Measurements from ENCODE around the gene TGIF2. TPM values are rescaled to one million over a fixed set of nuclear protein-coding genes. Genes with fewer than 3 reads are reported as not detected.

TGIF2 gene
- total and polyA plus RNA-seq, 2 of the 8 experiments (the other 6 are each of a cell fraction or from before 2014, with no cell fraction given), result 49.7 to 76.7 TPM

- TF ChIP-seq SP2 (IDR thresholded peaks at IDR 0.05; ENCODE audit: low read length), result no peak
- no peak for TF ChIP-seq SP4 (IDR thresholded peaks at IDR 0.05; ENCODE audit: low read length)
- no peak for TF ChIP-seq MAFK (IDR thresholded peaks at IDR 0.05; ENCODE audit: low read depth, low read length)
- TF ChIP-seq TAF7 (optimal IDR thresholded peaks at IDR 0.05; ENCODE audit: borderline replicate concordance, low read depth, low read length), result peak; percentile 30
- no peak for TF ChIP-seq ATF2 (IDR thresholded peaks at IDR 0.05; ENCODE audit: low read length)
- no peak for TF ChIP-seq CHD1 (IDR thresholded peaks at IDR 0.05; ENCODE audit: low read depth, low read length)
- TF ChIP-seq E2F6 (IDR thresholded peaks at IDR 0.05), result 0 out of 2 replicates have a peak, but pooled peaks have one; percentile 47
- no peak; a peak in 1 of 3 replicates for TF ChIP-seq EP300 (IDR thresholded peaks at IDR 0.05; ENCODE audit: borderline replicate concordance in 1 of 2, low read depth in 2 of 2, low read length in 2 of 2)
- no peak for TF ChIP-seq CTCF (IDR thresholded peaks at IDR 0.05; ENCODE audit: control extremely low read depth in 1 of 3, insufficient read depth in 1 of 3, low read depth in 1 of 3, low read length in 3 of 3)
- TF ChIP-seq KDM1A (IDR thresholded peaks at IDR 0.05; ENCODE audit: borderline replicate concordance, low read length), result peak; percentile 16; the same call in 1 of the 2 replicates
- TF ChIP-seq SP1 (IDR thresholded peaks at IDR 0.05; ENCODE audit: low read depth, low read length), result no peak
- peak; percentile 3; the same call in 1 of the 2 replicates for TF ChIP-seq RBBP5 (IDR thresholded peaks at IDR 0.05; ENCODE audit: borderline replicate concordance, low read depth, low read length)
- peak; percentile 47 for TF ChIP-seq TAF1 (IDR thresholded peaks at IDR 0.05; ENCODE audit: low read depth, low read length)
- TF ChIP-seq TCF12 (IDR thresholded peaks at IDR 0.05; ENCODE audit: low read depth, low read length), result no peak
- TF ChIP-seq RAD21 (IDR thresholded peaks at IDR 0.05 in 1 of 2, conservative IDR thresholded peaks at IDR 0.05 in 1 of 2; ENCODE audit: low read depth in 2 of 2, low read length in 2 of 2), result no peak
- TF ChIP-seq CBX8 (IDR thresholded peaks at IDR 0.05; ENCODE audit: borderline replicate concordance, low read depth, low read length), result no peak
- no peak for TF ChIP-seq EGR1 (IDR thresholded peaks at IDR 0.05; ENCODE audit: borderline replicate concordance, low read depth, low read length)
- no peak for TF ChIP-seq SRF (IDR thresholded peaks at IDR 0.05; ENCODE audit: low read depth, low read length)
- TF ChIP-seq POLR2A (IDR thresholded peaks at IDR 0.05; ENCODE audit: control extremely low read depth in 1 of 2, low read depth in 2 of 2, low read length in 2 of 2), result peak in 1 of 2 experiments; percentile 38; a peak in 1 of 3 replicates
- no peak for TF ChIP-seq NRF1 (IDR thresholded peaks at IDR 0.05; ENCODE audit: low read depth, low read length)
Observed at GRCh38 chr20:36573103-36573797, at the start of gene TGIF2 (continued).
